HTERT RPE-1 (cell line): ENCODE measurements around the gene IL18RAP.

Experiments
- in situ Hi-C: fragments of 300-500 bp; cut with MboI; formaldehyde crosslinking; loops from 4 replicates; pipeline ENCODE4 v1.14.3; 2020; ENCODE audit warnings: low sequenced_read_pairs

The IL18RAP gene

DNA sequence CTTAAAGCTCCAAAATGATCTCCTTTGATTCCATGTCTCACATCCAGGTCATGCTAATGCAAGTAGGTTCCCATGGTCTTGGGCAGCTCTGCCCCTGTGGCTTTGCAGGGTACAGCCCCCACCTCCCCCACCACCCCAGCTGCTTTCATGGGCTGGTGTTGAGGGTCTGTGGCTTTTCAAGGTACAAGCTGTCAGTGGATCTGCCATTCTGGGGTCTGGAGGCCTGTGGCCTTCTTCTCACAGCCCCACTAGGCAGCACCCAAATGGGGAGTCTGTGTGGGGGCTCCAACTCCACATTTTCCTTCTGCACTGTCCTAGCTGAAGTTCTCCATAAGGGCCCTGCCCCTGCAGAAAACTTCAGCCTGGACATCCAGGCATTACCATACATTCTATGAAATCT lies 69.0 kb downstream of the IL18RAP start:
- in situ Hi-C loops, result no loop called here

- in situ Hi-C loops, result no loop called here
These were observed 71.6 kb downstream of the IL18RAP start for GRCh38 chr2:102494570-102494969.

DNA sequence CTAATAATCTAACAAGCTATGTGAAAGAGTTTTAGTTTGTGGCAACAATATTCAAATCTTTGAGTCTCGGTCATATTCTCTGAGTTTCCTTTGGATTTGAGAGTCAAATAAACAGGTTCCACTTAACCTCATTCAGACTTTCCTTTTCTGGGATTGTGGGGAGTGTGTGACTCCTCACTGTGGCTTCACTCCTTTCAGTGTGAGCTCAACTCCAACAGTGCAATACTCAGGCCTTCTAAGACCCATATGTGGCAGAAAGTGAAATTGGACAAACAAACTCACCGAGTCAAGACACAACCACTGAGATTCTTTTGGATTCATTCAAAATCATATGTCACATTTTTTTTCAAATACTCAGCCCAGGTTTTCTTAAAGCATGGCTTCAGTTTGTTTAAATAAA lies 75.5 kb downstream of the IL18RAP start:
- in situ Hi-C loops, result no loop called here

DNA sequence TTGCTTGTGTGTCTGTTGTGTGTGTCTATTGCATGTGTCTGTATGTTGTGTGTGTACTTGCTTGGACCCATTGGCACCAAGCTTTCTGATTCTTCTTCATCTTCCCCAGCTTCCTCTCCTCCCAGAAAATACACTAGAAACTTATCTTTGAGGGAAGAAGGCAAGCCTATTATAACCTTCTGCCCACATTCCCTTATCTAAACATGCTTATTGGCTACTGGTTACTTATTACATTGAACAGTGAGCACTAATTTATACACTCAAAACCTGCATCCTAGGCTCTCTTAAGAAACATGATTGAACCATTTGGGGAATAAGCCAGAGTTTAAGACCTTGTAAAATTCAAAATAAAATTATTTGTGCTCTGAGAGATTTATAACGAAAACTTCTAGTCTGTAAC lies 76.6 kb downstream of the IL18RAP start:
- in situ Hi-C loops, result no loop called here
